HG03060 (cell line): ENCODE measurements around the gene KCNH6.

Experiments used
- ATAC-seq: cut with Tn5 transposase; IDR thresholded peaks from one replicate; pipeline ENCODE4 v1.9.1; 2021; ENCODE audit warnings: low read depth, moderate number of reproducible peaks; ENCODE audit not compliant: unreplicated experiment

KCNH6 gene

DNA sequence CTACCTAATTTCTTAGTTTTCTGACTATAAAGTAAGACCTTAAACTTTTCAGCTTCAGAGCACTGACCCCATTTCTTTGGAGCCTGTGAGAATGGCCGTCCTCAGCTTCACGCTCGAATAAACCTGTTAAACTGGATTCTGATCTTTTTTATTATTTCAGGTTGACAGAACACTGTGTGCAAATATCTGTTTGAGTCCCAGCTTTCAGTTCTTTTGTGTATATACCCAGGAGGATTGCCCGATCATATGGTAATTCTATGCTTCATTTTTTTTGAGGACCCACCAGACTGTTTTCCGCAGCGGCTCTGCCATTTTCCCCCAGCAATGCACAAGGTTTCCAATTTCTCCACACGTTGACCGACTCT is 19.8 kb upstream of the KCNH6 start:
- no peak for ATAC-seq

GRCh38 chr17:63504261-63504660 is 18.9 kb upstream of the KCNH6 start:
- no peak for ATAC-seq

DNA sequence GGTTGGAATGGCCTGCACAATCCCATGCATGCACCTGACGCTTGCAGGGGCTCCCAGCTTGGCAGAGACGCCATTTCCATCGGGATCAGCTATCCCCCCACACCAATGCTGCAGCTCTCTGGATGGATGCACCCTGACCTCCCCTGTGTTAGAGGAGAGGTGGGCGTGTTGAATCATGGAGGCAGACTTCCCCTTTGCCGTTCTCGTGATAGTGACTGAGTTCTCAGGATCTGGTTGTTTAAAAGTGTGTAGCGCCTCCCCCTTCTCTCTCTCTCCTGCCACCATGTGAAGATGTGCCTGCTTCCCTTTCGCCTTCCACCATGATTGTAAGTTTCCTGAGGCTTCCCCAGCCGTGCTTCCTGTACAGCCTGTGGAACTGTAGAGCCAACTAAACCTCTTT is 17.8 kb upstream of the KCNH6 start:
- ATAC-seq, result no peak

DNA sequence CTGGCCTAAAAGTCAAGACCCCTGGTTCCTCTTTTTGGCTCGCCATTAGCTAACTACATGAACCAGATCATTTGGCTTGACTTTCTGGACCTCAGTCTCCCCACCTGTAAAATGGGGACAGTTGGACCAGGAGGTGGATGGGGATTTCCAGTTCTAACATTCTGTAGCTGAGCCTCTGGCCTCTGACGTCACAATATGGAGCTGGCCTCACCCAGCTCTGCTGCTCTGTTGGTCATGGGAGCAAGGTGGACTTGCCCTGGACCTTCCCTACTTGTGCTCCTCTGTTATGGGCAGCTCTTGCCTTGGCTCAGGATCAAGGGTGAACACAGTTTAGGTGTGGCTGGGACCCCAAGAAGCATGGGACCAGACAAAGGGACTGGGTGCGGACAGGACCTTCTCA is 16.5 kb upstream of the KCNH6 start:
- no peak for ATAC-seq

DNA sequence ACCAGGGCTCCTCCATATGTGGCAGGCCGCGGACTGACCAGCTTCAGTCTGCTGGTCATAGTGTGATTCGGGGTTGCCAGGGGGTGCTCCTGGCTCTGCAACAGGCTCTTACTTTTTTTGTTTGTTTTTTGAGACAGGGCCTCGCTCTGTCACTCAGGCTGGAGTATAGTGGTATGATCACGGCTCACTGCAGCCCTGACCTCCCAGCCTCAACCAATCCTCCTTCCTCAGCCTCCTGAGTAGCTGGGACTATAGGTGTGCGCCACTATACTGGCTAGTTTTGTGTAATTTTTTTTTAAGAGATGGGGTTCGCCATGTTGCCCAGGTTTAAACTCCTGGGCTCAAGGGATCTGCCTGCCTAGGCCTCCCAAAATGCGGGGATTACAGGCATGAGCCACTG is 11.8 kb upstream of the KCNH6 start:
- no peak for ATAC-seq

GRCh38 chr17:63512388-63512787 is 10.8 kb upstream of the KCNH6 start:
- ATAC-seq, result no peak

- no peak for ATAC-seq
Observed at GRCh38 chr17:63512896-63513644, 10.1 kb upstream of the KCNH6 start.

GRCh38 chr17:63514477-63514876 is 8.7 kb upstream of the KCNH6 start:
- no peak for ATAC-seq

DNA sequence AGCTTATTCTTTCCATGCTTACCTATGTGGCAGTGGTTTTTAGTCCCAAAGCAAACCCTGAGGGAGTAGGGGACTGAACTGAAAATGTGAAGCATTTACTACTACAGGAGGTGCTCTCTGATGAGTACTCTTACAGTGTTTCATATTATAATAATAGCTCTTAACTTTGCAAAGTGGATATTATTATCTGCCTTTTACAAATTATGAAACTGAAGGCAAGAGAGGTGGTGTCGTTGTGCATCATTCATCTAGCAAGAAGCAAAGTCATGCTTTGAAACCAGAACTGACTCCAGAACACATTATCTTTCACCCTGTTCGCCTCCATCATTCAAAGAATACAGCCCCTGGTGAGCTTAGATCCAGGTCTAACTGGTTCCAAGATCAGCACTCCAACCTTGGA is 8.2 kb upstream of the KCNH6 start:
- ATAC-seq, result no peak

DNA sequence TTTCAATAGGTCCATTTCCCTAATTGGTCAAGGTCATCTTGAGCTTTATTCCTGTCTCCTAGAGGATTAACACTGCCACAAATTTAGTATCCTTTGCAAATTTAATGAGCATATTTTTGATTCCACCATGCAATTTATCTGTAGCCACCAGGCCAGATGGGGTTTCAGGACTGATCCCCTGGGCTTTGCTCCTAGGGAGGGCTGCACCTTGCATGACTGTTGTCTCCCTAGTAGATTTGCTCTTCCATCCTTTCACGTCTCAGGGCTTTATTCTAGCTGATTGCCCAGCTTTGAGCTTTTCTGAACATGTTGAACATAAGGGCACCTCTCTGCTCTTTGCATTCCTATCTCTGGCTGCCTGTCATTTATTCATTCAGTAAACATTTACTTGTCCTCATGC is 7.7 kb upstream of the KCNH6 start:
- ATAC-seq, result no peak

DNA sequence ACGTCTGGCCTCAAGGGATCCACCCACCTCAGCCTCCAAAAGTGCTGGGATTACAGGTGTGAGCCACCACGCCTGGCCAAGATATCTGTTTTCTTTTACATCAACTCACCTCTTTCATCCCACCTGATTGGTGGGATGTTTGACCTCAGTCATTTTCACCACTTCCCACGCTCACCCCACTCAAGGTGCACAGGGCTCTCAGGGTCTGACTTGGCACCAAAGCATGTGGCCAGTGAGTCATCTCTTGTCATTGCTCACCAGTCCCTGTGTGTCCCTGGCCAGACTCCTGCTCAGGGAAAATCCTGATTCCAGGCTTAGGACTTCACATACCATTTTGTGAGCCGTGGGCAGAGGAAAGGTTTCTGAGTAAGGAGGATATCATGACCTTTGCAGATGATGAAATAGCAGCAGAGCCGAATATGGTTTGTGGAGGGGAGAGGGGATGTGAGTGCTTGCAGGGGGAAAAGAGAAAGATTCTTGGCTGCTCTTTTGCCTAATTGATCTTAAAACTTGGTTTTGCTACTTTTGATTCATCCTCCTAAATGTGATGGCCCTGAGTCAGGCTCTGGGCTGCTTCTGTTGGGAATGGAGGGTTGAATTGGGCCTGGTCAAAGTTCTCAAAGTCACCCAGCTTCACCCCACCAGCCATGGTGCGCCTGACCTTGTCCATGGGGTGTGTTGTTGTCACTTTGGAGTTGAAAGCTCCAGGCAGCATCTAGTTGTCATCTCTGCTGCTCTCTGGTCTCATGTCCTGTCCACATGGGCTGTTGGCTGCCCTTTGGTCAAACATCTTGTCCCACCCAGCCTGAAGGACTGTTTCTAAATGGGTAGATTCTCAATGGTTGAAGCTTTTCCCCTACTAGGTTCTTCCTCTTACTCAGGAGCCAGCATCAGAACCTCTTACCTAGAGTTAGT is 6.0 kb upstream of the KCNH6 start:
- no peak for ATAC-seq

DNA sequence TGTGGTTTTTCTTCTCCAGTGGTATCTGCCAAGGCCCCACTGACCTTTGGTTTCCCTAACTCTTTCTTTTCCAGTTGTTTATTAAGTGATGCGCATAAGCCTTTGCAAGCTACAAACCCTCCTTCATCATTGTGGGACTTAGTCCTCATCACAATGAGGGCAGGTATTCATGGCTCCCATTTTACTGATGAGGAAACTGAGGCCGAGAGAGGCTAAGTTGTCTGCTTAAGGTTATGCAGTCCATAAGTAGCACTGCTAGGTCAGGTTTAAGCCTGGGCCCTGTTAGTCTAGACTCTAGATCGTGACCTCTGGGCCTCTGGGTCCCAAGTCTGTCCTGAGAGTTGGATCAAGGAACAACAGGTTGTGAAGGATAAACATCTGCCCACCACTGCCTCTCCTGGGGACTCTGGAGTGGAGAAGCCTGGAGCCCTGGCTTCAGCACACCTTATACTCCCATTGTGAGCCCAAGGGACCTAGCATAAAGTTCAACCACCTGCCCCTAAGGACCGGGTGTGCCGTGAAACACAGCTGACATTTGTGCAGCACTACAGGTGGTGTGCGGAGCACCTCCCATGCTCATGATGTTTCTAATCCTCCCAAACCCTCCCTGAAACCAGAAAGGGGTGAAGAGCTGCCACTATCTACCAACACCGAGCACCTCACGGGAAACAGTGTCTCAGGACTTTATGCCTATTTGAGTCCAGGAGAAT is 5.2 kb upstream of the KCNH6 start:
- no peak for ATAC-seq

- no peak for ATAC-seq
Observed at GRCh38 chr17:63519116-63519881, 3.9 kb upstream of the KCNH6 start.

- no peak for ATAC-seq
Observed at GRCh38 chr17:63519972-63520882, 2.9 kb upstream of the KCNH6 start.

DNA sequence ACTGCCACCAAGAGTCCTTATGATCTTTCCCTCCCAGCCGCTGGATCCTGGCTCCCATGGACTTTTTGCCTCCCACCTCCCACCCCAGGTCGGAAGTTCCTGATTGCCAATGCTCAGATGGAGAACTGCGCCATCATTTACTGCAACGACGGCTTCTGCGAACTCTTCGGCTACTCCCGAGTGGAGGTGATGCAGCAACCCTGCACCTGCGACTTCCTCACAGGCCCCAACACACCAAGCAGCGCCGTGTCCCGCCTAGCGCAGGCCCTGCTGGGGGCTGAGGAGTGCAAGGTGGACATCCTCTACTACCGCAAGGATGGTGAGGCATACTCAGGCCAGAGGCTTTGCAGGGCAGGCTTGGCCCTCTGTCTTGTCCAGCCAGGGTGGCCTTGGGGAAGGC is 893 bp downstream of the KCNH6 start:
- ATAC-seq, result no peak

DNA sequence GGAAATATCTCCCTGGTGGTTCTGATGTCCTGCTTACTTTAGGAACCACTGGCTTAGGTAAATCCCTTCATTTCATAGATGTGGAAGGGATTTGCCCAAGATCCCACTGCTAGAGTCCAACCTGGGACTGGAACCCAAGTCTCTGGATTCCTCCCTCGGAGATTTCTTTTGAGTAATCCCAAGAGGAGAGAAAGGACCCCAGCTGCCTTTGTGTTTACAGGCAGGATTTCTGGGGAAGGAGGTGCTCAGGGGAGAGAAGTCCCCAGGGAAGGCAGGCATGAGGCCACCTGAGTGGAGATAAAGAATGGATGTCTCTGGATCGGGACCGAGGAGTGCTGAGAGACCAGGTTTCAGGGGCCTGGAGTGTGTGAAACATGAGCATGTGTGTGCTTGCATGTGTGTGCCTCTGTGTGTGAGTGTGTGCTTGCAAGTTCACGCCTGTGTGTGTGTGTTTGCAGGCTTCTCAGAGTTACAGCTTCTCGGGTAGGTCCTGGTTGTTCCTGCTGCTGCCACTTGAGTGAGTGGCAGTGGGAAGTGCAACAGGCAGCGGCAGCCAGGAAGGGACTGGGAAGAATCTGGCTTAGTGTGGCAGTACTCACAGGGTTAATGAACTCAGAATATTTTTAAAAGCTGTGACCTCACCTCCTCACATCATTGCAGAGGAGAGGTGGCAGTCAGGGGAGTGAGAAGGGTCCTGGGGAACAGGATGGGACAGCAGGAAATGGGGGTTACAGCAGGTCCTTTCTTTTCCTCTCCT is 2.2 kb downstream of the KCNH6 start:
- no peak for ATAC-seq

GRCh38 chr17:63526861-63527260 is 3.7 kb downstream of the KCNH6 start:
- ATAC-seq, result no peak

DNA sequence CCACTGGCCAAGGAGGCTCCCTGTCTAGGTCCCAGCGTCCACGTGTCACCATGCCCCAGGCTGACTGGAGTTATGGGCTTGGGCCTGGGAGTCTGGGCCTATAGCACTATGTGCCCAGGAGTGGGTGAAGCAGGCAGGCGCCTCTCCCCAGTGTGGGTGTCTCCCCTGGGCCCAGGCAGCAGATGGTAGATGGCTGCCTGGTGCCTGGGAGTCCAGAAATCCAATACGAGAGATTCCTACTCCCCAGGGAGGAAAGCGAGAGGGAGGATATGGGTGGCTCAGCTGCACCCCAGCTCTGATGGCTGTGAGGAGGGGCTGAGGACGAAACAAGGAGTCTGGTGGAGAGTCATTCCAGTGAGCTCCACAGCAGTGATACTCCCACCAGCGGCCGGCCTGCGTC is 5.0 kb downstream of the KCNH6 start:
- ATAC-seq, result no peak
